HG02840 (cell line): Measurements from ENCODE around the gene FGF18.
"Not testable (repeated sequence)": the region's sequence is repeated elsewhere in the genome, so short reads cannot be mapped to it uniquely, and the experiment has no call there.

ENCODE experiments used
- ATAC-seq: cut with Tn5 transposase; IDR thresholded peaks from one replicate; pipeline ENCODE4 v1.9.1; 2021; ENCODE audit warnings: mild to moderate bottlenecking, moderate library complexity, moderate number of reproducible peaks; ENCODE audit not compliant: unreplicated experiment, low FRiP score

FGF18 gene

DNA sequence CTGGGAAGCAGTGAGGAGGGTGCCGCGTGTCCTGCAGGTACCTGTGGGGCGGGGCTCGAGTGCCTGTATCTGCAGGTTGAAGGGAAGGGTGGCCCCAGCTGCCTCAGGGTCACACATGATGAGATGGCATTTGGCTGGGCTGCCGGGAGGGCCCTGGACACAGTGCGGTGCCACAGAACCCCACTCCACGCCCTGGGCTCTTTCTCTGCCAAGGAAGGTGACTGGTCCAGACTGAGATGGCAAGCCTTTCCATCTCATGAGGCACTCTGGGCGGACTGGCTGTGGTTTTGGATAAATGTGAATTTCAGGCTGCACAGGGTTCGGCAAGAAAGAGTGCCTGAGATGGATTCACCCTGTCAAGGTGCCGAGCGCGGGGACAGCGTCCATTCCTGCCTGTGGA is 69.4 kb downstream of the FGF18 start:
- ATAC-seq, result no peak

DNA sequence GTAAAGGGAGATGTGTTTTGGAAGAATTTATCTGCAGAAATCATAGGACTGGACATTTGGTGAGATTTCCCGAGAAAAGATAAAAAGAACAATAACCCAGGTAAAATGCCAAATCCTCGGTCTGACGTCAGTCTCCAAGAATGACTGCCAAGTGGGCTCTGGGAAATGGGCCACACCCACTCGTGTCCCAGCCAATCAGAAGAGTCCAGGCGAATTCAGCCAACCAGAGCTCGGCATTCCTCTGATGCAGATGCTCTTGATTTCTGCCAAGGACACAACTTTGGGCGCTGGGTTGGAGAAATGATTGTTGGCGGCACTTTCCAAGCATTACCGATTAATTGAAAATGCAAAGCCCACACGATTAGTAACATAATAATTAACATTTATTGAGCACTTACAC is 73.3 kb downstream of the FGF18 start:
- no peak for ATAC-seq

- no peak for ATAC-seq
These were observed 74.4 kb downstream of the FGF18 start for GRCh38 chr5:171493646-171494393.

DNA sequence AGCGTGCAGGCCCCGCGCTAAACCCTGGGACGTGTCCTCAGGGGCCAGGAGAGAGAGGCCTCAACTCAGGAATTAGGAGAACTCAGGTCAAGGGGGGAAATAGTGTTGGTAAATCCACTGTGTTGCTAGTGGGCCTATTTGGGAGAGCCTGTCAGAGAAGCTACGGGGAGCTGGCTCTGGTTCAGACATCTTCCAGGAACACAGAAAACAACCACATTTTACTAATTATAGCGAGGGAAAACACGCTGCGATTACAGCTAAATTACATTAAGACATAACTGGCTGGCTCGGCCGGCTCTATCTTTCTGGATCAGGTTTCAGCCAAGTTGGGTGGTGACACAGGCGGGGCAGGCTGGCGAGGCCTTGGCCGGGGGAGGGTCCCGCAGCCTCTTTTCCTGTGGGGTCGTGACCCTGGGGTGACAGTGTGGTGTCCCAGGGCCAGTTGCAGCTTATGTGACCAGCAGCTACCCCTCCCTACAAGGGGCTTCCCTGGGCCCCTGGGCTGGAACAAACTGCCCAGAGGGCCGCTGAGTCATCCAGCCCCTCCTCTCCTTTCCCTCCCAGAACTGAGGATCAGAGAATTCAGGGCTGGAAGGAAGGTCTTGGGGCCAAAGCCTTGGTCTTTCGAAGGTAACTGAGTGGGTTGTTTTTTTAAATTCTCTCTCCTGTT is 75.1 kb downstream of the FGF18 start:
- no peak for ATAC-seq

DNA sequence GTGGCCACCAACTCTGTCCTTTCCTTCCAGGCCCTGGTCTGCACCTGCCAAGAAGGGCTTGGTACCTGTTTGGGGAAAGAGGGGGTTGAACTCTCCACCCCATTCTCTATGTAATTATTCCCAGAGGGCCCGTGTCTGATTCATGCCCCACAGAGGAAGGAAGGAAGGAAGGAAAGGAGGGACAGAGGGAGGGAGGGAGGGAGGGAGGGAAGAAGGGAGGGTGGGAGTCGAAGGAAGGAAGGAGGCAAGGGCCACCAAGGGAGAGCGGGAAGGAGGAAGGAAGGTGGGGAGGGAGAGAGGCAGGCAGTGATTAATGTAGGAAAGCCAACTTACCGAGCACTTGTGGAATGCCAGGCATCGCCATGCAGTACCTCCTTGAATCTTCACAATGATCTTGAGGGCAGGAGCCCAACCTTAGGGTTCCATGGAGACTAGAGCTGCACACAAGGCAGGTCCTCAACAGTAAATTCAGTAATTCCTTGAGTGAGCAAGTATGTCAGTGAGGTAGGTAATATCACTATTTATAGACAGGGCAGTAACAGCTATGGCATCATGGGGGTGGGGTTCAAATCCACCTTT is 75.8 kb downstream of the FGF18 start:
- ATAC-seq, result no peak

GRCh38 chr5:171496456-171496855 is 77.0 kb downstream of the FGF18 start:
- ATAC-seq, result no peak

DNA sequence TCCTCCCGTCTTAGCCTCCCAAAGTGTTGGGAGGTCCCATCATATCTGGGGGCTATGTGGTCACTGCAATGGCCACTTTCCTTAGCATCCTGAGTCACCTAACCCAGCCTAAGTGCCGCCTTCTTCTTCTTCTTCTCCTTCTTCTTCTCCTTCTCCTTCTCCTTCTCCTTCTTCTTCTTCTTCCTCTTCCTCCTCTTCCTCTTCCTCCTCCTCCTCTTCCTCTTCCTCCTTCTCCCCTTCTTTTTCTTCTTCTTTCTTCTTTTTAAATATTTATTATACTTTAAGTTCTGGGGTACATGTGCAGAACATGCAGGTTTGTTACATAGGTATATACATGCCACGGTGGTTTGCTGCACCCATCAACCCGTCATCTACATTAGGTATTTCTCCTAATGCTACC is 78.0 kb downstream of the FGF18 start:
- ATAC-seq, result not testable (repeated sequence)

DNA sequence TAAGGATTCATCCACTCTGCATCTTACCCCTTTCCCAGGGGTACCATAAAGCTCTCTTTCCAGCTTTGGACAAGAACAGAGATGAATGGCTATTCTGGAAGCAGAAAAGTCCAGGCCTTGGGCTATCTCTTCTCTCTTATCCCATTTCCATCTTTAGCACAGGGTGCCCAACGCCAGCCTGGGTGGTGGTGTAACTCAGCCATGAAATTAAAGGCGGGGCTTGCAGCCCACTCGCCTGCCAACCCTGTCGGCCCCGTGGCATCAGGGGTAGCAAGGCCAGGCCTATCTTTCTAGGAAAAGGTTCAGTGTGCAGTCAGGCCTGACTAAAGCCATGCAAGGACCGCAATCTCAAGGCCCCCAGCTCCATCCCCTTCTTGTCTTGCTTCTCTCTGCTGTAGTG is 78.7 kb downstream of the FGF18 start:
- ATAC-seq, result no peak

DNA sequence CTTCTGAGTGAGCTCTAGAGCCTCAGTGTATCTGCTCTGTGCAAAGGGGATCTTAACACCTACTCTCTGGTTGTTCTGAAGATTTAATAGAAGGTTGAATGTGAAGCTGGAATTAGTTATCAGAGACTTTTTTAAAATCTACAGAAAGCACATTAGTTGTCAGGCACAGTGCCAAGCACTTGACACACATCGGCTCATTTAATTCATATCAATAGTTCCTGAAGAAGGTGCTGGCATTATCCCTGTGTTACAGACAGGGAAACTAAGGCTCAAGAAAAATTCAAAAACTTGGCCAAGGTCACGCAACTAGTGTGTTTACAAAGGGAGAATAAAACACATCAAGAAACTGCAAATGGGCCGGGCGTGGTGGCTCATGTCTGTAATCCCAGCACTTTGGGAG is 80.2 kb downstream of the FGF18 start:
- ATAC-seq, result no peak

- ATAC-seq, result no peak
These were observed 86.1 kb downstream of the FGF18 start for GRCh38 chr5:171505473-171506043.

DNA sequence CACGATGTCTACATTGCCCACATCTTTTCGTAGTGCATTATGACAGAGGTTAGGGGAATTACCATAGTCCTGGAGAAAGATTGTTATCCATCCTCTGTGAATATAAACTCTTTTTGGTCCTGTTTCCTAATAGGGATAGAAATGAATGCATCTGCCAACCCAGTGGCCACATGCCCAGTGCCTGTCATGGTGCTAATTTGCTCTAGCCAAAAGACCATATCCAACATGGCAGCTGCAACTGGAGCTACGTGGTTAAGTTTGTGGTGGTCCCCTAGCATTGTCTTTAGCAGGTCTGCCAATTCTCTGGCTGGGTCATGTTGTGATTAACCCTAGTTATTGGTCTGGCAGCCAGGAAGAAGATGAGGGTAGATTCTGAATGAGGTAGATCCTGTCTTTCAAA is 87.5 kb downstream of the FGF18 start:
- no peak for ATAC-seq
